Measurements from ENCODE around the gene CDK2.

Gene CDK2

GRCh38 chr12:55957106-55957859 lies 9.3 kb upstream of the CDK2 start:
- no peak for DNase-seq (ENCODE audit: low read depth)
- TF ChIP-seq CTCF (IDR thresholded peaks at IDR 0.05; ENCODE audit: insufficient read depth, low read depth, low read length, missing control alignments): no peak
- no peak overlapping the region for H3K4me3 ChIP-seq (ENCODE audit: low read depth, low read length)

GRCh38 chr12:55963760-55964159 lies 2.9 kb upstream of the CDK2 start:
- H3K4me3 ChIP-seq (ENCODE audit: low read depth, low read length): no peak overlapping the region
- DNase-seq (ENCODE audit: low read depth): no peak
- no peak for TF ChIP-seq CTCF (IDR thresholded peaks at IDR 0.05; ENCODE audit: insufficient read depth, low read depth, low read length, missing control alignments)

GRCh38 chr12:55965240-55965639 lies 1.4 kb upstream of the CDK2 start:
- TF ChIP-seq CTCF (IDR thresholded peaks at IDR 0.05; ENCODE audit: insufficient read depth, low read depth, low read length, missing control alignments): no peak
- DNase-seq (ENCODE audit: low read depth): no peak
- H3K4me3 ChIP-seq (ENCODE audit: low read depth, low read length): no peak overlapping the region

- no peak for DNase-seq (ENCODE audit: low read depth)
- no peak for TF ChIP-seq CTCF (IDR thresholded peaks at IDR 0.05; ENCODE audit: insufficient read depth, low read depth, low read length, missing control alignments)
- peak within 1 kb of the TSS; percentile 81 for H3K4me3 ChIP-seq (ENCODE audit: low read depth, low read length)
Measured at GRCh38 chr12:55965941-55966407, 656 bp upstream of the CDK2 start, which contains the start of gene PMEL. PMEL (minus strand) TSS chr12:55966042; CDS start chr12:55966011, 31 bp downstream.

- DNase-seq (ENCODE audit: low read depth): no peak
- H3K4me3 ChIP-seq (ENCODE audit: low read depth, low read length): no peak overlapping the region
- no peak for TF ChIP-seq CTCF (IDR thresholded peaks at IDR 0.05; ENCODE audit: insufficient read depth, low read depth, low read length, missing control alignments)
Measured at GRCh38 chr12:55969356-55969755, 2.7 kb downstream of the CDK2 start.

- no peak overlapping the region for H3K4me3 ChIP-seq (ENCODE audit: low read depth, low read length)
- DNase-seq (ENCODE audit: low read depth): no peak
- TF ChIP-seq CTCF (IDR thresholded peaks at IDR 0.05; ENCODE audit: insufficient read depth, low read depth, low read length, missing control alignments): no peak
Measured at GRCh38 chr12:55970775-55971174, 4.1 kb downstream of the CDK2 start.

GRCh38 chr12:55972042-55972441 lies 5.4 kb downstream of the CDK2 start:
- no peak for TF ChIP-seq CTCF (IDR thresholded peaks at IDR 0.05; ENCODE audit: insufficient read depth, low read depth, low read length, missing control alignments)
- DNase-seq (ENCODE audit: low read depth): no peak
- no peak overlapping the region for H3K4me3 ChIP-seq (ENCODE audit: low read depth, low read length)

All from GM12865 (cell line).